Measurements from ENCODE around the gene RPS18. TPM values are rescaled to one million over a fixed set of nuclear protein-coding genes. Genes with fewer than 3 reads are reported as not detected.
"Not testable (repeated sequence)": the region's sequence is repeated elsewhere in the genome, so short reads cannot be mapped to it uniquely, and the experiment has no call there.

RPS18 gene
- total RNA-seq, 1 donor from 2014 or later, result 950 TPM

DNA sequence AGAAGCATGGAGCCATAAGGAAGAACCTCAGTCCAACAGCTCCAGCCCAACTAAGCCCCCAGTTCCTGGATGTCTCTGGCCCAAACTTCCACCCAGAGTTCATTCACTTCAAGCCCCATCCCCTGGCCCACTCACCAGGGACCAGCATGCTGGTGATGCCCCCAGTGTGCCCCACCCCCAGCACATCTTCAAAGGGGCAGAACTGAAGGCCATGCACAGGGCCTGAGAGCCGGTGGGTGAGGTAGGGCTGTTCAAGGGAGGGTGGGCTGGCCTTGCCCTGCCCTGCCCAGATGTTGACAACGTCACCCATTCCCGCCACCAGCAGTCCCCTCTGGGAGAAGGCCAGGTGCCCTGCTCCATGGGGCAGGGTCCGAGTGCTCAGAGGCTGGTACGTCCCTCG is 8.7 kb downstream of the RPS18 start:
- Histone ChIP-seq H3K27ac (replicated peaks) (no peak overlapping the region), H3K4me1 (peaks cover 40% of the 10 kb centered on the region), H3K9me3 (replicated peaks) (no peaks in the 10 kb centered on the region), H3K27me3 (ENCODE audit: low read depth) (no peaks in the 10 kb centered on the region), H3K4me3 (no peak overlapping the region), H3K36me3 (peaks cover 71% of the 10 kb centered on the region)
- intact Hi-C loops (cut with micrococcal nuclease), result no loop called here
- no peak for DNase-seq
- TF ChIP-seq, protein P1, sequence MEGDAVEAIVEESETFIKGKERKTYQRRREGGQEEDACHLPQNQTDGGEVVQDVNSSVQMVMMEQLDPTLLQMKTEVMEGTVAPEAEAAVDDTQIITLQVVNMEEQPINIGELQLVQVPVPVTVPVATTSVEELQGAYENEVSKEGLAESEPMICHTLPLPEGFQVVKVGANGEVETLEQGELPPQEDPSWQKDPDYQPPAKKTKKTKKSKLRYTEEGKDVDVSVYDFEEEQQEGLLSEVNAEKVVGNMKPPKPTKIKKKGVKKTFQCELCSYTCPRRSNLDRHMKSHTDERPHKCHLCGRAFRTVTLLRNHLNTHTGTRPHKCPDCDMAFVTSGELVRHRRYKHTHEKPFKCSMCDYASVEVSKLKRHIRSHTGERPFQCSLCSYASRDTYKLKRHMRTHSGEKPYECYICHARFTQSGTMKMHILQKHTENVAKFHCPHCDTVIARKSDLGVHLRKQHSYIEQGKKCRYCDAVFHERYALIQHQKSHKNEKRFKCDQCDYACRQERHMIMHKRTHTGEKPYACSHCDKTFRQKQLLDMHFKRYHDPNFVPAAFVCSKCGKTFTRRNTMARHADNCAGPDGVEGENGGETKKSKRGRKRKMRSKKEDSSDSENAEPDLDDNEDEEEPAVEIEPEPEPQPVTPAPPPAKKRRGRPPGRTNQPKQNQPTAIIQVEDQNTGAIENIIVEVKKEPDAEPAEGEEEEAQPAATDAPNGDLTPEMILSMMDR (IDR thresholded peaks at IDR 0.05; ENCODE audit: borderline replicate concordance), result no peak

DNA sequence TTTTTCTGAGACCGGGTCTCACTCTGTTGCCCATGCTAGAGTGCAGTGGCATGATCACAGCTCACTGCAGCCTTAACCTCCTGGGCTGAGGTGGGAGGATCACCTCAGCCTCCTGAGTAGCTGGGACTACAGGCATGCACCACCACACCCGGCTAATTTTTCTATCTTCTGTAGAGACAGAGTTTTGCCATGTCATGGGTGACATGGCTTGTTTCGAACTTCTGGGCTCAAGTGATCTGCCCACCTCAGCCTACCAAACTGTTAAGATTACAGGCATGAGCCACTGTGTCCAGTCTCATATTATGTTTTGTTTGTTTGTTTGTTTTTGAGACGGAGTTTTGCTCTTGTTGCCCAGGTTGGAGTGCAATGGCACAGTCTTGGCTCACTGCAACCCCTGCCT is 13.3 kb downstream of the RPS18 start:
- peaks cover 71% of the 10 kb centered on the region for H3K36me3 ChIP-seq

DNA sequence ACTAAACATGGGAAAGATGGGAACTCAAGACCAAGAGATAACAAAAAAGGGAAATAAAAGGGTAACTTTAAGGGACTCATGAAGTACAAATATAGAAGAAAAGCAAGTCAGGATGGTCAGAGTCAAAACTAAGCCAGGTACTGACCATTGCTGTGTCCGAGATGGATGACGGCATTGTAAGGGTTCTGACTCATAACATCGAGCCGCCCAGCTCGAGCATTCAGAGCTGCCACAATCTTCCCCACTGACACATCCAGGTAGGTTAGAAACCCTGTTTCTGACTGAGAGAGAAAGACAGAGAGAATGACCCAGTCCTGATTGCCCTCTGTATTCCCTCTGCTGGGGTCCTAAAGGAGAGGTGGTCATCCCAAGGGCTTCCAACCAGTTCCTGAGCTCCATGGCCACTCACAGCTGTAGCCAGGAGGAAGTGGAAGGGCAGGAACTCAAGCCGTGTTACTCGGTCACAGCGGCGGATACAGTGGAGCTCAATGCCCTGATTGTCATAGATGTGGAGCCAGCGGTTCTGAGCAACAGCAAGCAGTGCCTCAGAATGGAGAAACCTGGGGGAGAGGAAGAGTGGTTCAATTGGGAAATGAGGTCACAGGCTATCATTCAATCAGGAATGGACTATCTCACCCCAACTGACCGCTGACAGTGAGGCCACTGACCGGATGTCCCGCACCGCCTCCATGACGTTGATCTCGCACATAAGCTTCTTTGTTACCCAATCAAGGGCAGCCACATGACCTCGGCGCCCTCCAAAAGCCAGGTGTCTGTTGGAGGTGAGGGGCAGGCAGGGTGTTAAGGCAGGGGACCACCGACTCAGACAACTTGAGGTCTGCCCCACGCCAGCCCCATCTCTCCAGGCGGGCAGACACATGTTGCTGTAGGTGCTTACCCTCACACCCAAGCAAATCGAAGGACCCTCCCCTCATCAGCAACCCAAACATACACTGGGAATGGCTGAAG is 15.4 kb downstream of the RPS18 start:
- DNase-seq, result no peak
- Histone ChIP-seq H3K4me3 (no peak overlapping the region), H3K36me3 (peaks cover 64% of the 10 kb centered on the region), H3K27me3 (ENCODE audit: low read depth) (no peaks in the 10 kb centered on the region), H3K4me1 (peaks cover 34% of the 10 kb centered on the region), H3K9me3 (replicated peaks) (no peaks in the 10 kb centered on the region), H3K27ac (replicated peaks) (no peak overlapping the region)
- TF ChIP-seq, protein P1 (IDR thresholded peaks at IDR 0.05; ENCODE audit: borderline replicate concordance), result no peak
- intact Hi-C loops (cut with micrococcal nuclease), result no loop called here

More for the DNA sequence above, 13.3 kb downstream of the RPS18 start:
- H3K4me1 ChIP-seq, result peaks cover 26% of the 10 kb centered on the region
- H3K9me3 ChIP-seq (replicated peaks); intact Hi-C loops (cut with micrococcal nuclease); H3K4me3 ChIP-seq; H3K27ac ChIP-seq (replicated peaks); DNase-seq; H3K27me3 ChIP-seq (ENCODE audit: low read depth): not testable (repeated sequence)

DNA sequence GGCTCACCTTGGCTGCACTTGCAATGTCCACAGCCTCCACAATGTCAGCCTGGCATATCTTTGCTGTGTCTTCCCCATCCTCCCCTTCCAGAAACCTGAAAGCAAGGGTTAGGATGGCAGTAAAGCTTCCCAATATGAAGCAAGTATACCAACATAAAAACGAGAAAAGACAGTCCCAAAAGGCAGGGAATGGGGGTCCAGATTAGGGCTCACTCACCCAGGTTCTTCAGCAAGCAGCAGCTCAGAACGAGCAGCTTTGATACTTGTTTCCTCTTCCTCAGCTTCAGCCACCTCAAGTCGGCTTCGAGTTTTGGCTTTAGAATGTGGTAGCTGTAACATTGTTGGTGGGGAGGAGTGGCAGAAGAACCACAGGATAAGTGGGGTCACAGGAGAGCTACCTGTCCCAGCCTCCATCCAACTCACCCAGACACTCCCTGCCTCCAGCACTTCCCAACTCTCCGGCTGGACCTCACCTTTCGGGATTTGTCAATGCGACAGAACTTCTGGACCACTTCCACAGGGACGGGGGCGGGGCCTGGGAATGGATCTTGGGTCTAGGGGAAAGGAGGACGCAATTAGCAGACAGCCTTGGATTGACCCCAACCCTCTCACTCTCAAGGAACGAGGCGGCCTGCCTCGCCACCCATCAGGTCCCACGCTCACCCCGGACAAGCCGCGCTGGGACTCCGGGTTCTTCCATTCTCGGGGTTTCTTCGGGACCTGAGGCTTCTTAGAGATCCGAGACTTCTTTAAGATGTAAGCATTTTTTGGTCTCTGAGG is 16.5 kb downstream of the RPS18 start:
- Histone ChIP-seq H3K9me3 (replicated peaks) (no peaks in the 10 kb centered on the region), H3K27me3 (ENCODE audit: low read depth) (no peaks in the 10 kb centered on the region), H3K4me1 (peaks cover 34% of the 10 kb centered on the region), H3K4me3 (peak overlapping the region; percentile 83), H3K36me3 (peaks cover 65% of the 10 kb centered on the region), H3K27ac (replicated peaks) (peak overlapping the region; percentile 93)
- TF ChIP-seq, protein P1 (IDR thresholded peaks at IDR 0.05; ENCODE audit: borderline replicate concordance), result no peak
- DNase-seq, result no peak
- intact Hi-C loops (cut with micrococcal nuclease), result no loop called here

DNA sequence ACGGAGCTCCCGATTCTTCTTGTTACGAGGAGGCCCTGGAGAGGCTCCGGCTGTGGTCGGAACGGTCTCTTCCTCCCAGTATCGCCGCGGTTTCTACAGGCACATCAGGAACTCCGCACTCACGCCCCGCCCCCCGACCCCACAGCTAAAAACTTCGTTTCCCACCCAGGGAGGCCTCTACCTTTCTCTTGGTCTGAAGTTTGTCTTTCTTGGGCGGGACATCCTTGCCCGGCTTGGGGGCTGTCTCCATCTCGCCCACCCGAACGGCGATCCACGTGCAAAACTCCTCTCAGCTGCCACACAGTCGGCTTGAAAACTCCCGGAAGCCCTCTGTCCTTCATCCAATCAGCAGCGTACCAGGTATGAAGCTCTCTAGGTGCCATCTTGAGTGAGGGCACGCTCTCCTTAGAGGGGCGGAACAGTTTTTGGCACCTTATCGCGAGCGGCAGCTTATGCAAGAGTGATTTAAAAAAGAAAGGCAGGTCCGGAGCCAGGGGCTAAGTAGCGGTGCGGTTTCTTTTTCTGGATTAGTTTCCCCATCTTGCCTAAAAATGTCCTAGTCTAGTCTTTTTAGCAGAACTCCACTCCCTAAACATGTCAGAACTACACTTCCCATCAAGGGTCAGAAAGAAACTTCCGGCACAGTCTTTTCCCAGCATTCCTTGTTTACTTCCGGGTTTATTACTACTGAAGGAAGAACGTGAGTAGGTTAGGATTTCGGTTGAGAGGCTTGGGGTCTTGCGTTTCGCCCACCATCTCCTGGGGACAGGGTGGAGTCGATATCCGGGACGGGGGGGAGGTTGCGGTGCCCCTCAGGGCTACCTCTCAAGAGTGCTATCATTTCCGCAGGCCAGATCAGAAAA is 17.3 kb downstream of the RPS18 start, which contains the start of the genes PFDN6 and WDR46:
TSS of gene PFDN6 (plus strand) at position 681 of the 863 bp plus-strand sequence. CDS start 256 bp downstream, outside the sequence.
TSS of gene WDR46 (minus strand) at position 319 of the 863 bp plus-strand sequence. CDS start at position 250, 69 bp downstream.
- H3K36me3 ChIP-seq, result peaks cover 65% of the 10 kb centered on the region

More for the DNA sequence above, 17.3 kb downstream of the RPS18 start, which contains the start of the genes PFDN6 and WDR46:
- intact Hi-C loops (cut with micrococcal nuclease), result no loop called here
- Histone ChIP-seq H3K4me3 (peak within 1 kb of the TSS; percentile 83), H3K27ac (replicated peaks) (peak within 1 kb of the TSS; percentile 93), H3K4me1 (peaks cover 34% of the 10 kb centered on the region), H3K27me3 (ENCODE audit: low read depth) (no peaks in the 10 kb centered on the region), H3K9me3 (replicated peaks) (no peaks in the 10 kb centered on the region)
- TF ChIP-seq, protein P1 (IDR thresholded peaks at IDR 0.05; ENCODE audit: borderline replicate concordance), result no peak
- DNase-seq, result peak; percentile 74
